HG02642 (cell line): ENCODE measurements around the gene GCSAM.

Experiments
- ATAC-seq: cut with Tn5 transposase; IDR thresholded peaks from one replicate; pipeline ENCODE4 v1.9.1; 2021; ENCODE audit warnings: mild to moderate bottlenecking; ENCODE audit not compliant: unreplicated experiment, poor library complexity

Gene GCSAM

DNA sequence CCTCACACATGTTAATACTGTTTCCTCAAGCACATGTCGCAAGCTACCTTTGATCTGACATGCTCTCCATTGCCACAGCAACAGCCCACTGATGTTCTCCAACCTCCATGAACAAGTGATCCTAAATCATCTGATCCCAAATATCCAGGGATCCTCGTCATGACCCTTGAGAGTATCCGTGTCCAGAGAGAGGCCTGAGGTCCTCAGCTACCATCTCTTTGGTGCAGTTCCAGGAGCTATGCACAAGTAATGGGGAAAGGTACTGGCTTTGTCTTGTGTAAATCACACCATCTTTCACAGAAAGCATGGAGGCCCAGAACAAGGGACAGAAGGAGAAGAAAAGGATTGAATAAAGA is 2.4 kb downstream of the GCSAM start:
- no peak for ATAC-seq

DNA sequence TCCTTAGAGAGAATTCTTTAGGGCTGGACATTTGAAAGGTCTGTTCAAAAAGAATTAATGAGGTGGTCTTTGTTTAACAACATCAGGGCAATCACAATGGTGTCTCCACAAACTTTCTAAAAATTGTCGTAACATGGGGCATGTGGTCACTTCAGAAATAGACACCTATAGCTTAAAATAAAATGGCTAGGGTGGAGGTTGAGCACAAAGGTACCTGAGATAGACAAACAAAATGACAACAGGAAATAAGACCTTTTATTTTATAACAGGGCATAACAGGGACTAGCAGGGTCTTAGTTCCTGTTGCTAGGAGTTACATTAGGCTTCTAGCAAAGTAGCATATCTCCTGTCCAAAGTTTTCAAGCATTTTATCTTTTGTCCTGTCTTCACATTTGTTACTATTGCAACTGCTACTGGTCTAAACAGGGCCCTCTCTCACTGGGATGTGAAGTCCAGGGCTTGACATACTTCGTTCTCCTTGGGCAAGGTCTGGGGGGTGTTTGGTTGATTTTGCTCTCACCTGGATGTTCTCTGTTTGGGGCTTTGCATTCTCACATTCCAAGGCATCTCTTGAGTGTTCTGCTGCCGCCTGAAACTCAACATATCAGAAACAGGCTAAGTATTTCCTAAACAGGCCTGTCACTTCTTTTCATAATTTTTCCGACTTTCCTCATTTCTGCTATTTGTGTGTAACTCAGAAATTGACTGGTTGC is 3.0 kb downstream of the GCSAM start:
- ATAC-seq = no peak

DNA sequence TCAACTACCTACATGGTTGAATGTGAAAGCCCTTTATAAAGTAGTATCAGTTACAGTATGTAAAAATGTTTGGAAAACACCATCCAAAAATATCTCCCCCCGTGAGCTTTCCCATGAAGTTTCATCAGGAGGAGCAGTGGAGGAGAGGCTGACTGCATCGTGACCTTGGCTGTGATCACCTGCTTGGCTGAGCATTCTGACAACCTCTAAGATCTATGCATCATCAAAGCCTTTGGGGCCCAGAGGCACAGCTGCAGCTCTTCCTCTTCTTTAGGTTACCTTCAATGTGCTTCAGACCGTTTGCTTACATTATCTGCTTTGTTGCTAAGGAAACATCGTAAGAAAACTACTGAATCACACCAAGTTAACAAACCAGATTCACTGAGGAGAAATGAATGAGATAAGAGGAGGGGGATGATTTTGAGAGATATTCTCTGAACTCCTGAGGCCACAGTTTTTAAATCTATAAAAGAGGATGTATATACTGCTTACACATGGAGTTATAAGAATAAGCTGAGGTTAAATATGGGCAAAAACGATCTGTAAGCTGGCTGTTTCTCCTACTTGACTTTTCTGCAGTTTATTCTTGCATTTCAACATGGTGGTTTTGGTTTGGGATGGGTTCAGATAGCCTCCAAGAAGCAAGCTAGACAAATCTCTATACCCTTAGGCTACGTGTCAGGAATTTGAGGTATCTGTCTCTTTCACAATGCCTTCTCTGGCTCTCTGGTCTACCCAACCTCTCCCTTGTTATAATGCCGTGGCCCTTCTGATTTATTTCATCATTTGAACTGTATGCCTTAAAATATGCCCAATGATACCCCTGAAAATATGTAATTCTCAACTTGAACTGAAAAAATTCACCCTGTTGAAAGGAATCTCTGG is 4.0 kb downstream of the GCSAM start:
- ATAC-seq = peak; percentile 49

DNA sequence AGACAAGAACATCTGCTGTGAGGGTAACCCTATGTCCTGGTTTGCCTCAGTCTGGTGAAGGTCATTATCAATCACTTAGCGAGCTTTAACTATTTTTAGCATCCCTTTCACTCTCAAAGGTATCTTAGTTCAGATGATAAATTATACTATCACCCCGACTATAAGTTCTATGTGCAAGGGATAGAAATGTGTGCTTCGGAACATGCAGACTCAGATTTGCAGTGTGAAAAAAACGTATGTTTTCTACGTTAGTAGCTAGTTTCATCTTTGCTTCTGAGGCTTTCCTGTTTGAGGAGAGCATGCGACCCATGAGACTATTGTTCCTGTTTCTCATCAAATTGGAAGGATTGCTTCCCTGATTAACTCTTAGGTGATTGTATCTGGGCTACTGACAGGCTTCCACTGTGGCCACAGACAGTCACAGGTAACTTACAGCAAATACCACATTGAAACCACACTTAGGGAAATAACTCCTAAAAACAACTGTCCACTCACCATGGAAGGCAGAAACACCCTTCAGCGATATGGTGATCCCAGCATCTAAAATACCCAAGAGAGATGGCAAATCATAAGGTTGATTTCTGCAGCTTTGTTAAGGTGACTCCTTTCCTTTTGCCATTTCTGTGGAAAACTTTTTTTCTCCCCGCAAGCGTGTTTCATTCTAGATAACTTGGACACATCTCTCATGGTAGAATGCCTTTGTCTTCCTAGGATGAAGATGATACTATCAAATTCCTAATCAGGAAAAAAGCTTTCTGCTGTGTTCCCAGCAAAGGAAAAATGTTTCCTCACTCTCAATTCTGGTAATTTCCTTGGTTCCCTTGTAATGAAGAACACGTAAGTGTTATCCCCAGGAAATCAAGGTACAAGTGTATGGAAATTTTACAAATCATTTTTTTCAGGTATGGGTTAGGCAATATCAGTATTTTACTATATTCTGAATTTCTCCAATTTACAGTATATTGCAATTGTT is 5.2 kb downstream of the GCSAM start:
- ATAC-seq = peak; percentile 28

DNA sequence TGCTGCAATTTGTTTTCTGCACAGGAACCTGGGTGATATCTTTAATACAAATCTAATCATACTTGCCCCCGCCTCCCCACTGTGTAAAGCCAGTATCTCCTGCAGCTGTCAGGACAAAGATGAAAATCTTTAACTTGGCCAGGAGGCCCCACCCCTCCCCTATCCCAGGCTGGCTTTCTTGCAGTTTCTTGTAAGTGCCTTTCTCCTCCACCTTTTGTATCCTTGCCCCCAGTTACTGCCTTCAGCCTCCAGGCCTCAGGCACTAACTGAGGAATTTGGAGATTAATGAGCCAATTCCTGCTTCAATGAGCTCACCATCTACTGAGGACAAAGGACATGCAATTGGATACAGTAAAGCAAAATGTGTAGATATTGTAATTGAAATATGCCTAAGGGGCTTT is 6.5 kb downstream of the GCSAM start:
- no peak for ATAC-seq

DNA sequence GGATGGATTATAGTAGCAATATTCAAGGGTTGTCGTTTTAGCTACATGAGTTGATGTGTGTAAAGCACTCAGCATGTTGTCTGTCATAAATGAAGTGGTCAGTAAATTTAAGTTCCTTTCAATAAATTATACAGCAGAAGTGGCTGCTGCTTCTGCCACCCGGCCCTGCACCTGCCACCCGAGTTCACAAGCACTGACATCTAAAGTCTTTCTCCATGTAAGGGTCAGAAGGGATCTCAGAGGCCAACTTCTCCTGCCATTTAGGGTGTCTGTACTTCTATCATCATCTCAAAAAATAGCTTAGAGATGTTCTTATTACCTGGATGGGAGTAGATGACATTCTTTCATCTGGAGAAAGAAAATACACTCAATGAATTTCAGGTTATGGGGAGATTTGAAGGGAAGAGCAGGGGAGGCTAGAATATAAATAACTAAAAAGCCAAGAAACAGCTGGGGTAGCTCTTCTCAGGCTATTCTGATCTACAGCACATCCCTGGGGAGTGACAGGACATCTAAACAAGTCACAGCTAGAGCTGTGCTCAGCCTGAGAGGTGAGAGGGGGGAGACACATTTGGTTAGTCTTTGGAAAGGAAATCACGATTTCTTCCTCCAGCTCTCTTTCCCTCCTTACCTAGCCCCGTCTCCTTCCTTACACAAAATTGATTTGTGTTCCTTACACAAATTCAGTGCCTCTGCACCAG is 8.0 kb downstream of the GCSAM start:
- no peak for ATAC-seq

DNA sequence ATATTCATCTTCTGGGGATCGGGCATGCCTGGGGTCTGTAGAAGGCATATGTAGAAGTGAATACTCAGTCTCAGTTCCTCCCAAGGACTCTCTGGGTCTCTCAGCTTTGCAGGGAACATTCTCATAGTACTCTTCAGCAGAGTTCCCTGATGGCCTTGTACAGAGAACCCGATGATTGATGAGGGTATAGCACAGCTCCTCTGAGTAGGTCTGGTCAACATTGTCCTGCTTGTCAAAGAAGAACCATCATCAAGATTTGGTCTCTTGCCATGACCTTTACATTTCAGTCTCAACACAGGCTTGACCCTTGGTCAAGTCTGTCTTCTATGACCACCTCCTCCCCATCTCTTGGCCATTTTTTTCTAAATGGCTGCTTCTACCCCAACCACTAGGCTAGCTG is 9.5 kb downstream of the GCSAM start:
- ATAC-seq = no peak

DNA sequence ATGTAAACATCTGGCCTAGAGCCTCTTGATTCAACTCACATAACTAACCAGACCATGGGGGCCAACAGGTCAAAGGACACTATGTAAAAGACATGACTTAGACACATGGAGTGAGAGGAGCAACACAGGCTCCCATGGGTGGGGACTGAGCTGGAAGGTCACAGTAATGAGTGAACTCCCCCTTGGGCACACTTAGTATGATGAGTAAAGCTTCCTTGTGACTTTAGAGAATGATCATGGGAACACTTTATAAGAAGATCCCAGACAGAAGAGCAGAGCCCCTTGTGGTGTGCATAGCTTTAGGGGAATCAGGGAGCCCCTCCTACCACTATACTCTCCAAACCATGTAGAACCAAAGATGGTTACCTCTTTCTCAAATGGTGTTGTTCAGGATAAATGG is 10.2 kb downstream of the GCSAM start:
- no peak for ATAC-seq

DNA sequence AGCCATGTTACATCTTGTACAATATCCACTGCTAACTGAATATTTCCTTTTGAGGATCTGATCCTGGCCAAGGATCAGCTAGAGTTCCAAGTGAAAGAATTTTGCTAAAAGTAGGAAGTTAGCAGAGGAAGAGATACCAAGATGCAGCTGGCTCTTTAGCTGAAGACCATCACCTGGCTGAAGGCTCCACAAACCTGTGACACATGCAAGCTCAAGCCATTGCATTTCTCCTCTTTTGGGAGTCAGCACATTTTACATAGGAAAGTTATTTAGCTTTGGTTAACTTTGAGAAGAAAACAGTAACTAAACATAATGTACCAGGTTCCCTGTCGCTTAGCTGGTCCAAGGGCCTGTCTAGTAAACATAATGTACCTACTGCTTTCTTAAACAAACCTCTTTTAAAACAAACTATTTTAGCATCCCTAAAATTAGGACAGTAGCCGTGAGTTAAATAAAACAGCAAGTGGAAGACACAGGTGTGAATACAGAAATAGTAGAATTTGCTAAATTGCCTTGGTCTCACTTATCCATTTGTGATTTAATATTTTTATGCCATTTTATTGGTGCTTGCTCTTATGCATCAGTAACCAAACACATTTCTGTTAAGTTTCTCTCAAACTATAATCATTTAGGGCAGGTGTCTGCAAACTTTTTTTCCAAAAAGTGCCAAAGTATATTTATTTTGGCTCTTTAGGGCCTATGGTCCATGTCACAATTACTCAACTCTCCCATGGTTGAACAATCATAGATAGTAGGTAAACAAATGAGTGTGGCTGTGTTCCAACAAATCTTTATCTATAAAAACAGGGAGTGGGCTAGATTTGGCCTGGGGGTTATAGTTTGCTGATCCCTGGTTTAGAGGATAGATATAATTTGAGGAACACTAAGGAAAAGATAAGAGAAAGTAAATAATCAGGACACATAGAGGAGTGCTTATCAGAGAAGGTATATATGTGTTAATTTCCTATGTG is 11.2 kb downstream of the GCSAM start:
- no peak for ATAC-seq

DNA sequence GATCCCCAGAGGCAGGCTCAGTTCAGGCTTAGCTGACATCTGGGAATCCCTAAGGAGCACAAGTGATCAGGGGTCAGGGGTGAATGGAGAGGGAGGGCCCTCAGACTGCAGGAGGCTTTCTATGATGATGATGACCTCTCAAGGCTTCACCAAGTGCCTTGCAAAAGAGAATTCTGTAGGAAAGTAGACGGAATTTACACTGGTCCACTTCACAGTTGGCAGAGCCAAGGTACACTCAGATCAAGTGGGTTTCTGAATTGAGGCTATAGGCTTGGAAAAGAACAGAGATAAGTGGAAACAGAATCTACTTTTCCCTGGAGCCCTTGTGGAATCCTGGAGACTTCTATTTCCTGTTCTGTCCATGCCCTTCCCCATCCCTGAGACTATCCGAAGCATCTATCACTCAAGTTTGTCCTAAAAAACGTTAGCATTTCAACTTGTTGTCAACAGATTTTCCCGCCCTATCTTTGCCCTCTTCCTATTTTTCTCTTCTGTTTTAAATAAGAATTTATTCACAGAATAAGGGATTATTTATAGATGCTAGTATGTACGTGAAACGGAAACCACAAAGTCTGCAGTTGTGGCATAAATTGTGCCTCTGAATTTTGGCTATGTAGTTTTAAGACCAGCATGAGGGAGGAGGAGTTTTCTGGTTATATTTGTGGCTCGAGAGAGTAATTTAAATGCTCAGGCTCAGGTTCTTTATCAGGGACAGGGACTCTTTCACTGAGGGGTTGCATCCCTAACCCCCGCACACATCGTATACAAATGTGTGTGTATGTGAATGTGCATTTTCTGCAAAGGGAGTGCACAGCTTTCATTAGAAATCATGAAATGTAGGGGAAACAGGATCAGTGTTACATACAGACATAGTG is 12.8 kb downstream of the GCSAM start:
- no peak for ATAC-seq

DNA sequence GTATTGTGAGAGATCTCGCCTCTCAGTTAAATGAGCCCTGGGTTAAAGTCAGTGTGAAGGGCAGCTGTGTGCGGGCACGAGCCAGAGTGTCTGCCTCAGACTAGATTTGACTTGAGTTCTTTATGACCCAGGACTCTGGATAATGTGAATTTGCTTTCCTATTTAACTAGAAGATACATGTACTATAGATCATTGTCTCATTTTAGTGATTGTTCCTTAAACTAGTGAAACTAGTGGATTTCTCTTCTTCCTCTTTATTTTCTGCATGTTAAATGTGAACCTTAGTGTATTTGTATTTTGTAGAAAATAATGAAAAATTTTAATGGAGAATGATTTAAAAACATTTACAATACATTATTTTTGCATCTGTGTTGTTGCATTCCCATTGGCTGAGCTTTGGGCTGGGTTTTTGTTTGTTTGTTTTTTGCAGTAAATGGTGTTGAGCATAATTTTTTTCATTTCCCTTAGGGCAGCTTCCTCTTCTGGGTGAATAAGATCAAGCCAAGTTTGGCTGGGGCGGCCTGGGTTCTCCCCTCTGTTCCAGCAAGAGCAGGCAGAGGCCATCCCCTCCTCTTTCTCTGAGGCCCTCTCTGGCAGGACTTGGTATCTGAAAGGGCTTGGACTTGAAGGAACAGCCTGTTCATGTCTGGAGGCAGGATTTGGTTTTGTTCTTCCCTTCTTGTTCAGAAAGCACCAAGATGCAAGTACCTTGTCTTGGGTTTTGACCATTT is 15.0 kb downstream of the GCSAM start:
- ATAC-seq = no peak

DNA sequence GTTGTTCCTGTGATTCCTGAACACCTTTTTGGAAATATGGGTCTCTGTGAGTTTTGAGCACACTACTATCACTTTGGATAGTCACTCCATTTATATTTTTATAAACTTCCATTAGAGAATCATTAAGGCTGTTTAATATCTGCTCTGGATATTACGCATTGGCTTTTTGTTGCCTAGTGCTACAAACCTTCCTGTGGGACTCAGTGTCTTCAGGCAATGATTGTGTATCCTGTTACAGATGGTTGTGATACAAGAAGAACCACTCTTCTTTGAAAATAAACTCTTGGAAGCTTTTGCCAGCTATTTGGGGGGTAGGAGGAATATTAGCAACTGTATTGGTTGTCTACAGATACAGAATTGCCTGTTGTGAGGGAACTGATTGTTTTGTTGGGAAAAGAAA is 15.6 kb downstream of the GCSAM start:
- no peak for ATAC-seq

DNA sequence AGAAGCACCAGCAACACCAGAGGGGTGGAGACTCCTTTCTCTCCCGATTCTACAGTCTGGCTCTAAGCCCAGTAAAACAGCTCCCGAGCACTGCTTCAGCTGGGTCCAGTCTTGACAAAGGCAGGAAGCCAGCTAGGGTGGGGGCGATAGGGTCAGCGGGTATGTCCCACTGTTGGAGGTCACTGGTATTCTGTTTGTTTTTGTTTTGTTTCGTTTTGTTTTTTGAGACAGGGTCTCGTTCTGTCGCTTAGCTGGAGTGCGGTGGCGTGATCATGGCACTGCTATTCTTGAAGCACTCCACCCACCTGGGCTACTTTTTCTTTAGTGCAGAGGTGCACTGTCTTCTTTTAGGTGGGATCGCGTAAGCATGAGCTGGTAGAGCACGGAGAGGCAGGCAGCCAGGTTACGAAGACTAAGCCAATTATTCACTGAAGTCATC is 16.3 kb downstream of the GCSAM start:
- ATAC-seq = no peak

DNA sequence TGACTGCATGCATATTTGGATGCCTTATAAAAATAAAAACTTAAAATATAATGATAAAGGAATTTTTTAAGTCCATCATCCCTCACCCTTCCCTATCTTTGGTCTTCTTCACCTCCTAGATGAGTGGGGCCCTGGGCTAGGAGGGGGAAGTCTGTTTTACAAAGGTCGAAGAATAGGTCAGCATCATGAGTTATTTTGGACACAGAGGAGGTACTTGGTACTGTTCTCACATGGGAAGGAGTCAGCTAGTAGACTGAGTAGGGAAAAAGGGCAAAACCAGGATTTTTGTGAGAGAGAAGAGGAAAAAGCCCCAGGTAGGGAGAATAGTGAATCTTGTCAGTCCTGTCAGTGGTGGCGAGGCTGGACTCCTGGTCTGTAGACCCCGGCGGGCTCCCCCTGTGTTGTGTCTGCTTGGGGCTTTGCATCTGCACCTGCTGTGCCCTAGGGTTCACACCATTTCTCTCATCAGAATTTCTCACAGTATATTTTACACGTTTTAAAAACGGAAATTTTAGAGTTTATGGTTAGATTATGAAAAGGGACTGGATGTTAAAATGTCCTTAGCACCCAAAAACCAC is 17.2 kb downstream of the GCSAM start:
- no peak for ATAC-seq

DNA sequence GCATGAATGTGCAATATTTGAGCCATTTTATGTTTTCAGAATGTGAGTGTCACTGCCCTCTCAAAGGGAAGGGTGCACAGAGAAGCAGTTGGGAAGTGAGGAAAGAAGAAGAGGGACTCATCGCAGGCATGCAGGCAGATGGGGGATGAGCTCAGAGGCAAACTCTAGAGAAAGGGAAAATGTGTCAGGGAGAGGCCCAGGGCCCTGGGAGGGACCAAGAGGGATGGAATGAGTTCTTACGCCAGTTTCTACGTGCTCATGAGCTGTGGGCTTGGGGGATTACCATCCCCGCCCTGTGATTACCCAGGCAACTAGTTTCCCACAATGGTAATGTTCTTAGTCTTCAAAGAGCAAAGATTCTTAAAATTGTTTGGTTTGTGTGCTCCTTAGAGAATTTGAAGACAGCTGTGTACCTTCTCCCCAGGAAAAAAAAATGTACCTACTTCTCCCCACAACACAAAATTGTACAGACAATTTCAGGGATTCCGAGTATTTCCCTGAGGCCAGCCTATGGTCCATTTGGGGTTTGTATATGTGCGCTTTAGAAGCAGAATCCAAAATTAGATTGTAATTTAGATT is 17.8 kb downstream of the GCSAM start:
- ATAC-seq = peak; percentile 39

DNA sequence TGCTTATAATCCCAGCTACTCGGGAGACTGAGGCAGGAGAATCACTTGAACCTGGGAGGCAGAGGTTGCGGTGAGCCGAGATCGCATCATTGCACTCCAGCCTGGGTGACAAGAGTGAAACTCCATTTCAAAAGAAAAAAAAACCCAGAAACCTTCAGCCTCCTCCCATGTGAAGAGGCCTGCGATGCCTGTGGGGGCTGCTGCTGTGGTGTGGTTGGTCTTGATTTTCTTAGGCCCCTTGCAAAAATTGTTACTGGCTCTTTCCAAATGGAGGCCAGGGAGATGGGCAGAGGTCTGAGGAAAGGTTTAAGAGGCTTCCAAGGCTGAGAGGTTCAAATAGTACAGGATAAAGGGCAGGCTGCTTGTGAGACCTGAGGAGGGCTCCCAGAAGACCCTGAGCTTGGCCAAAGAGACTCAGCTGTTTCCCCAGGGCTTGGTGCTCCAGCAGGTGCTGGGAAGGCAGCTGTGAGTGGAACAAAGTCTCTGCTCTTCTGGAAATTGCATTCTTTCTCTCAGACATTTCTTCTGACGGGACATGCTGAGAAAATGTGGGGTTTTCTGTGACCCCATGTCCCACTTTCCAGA is 18.4 kb downstream of the GCSAM start:
- ATAC-seq = peak; percentile 28
